Cardiac muscle cell (in vitro differentiated cells and primary cell): ENCODE results near the gene CARHSP1. TPM values are rescaled to one million over a fixed set of nuclear protein-coding genes. Genes with fewer than 3 reads are reported as not detected.
"Not testable (repeated sequence)": the region's sequence is repeated elsewhere in the genome, so short reads cannot be mapped to it uniquely, and the experiment has no call there.

Source experiments
- DNase-seq, 2 donors: peaks; one replicate each; pipeline versions ENCODE4 v3.0.0 to v3.0.0-alpha.2; 2010 to 2017; ENCODE audit warnings: low read depth in 1 of 2, low spot score in 1 of 2
- H3K27ac ChIP-seq: fragments of 200-600 bp; sonication (generic); 2 replicates; pipeline ENCODE4 v1.5.1; 2016
- H3K27me3 ChIP-seq: fragments of 200-600 bp; sonication (generic); 2 replicates; pipeline ENCODE4 v1.6.0; 2016; ENCODE audit warnings: control low read depth
- H3K36me3 ChIP-seq: fragments of 200-600 bp; sonication (generic); 2 replicates; pipeline ENCODE4 v1.5.1; 2016; ENCODE audit warnings: control low read depth
- H3K4me1 ChIP-seq: fragments of 200-600 bp; sonication (generic); 2 replicates; pipeline ENCODE4 v1.8.1; 2017; ENCODE audit warnings: low read depth, mild to moderate bottlenecking, mixed run types
- H3K4me3 ChIP-seq: fragments of 200-600 bp; sonication (generic); 2 replicates; pipeline ENCODE4 v1.5.1; 2016; ENCODE audit warnings: mild to moderate bottlenecking
- H3K9me3 ChIP-seq: fragments of 200-600 bp; sonication (generic); 2 replicates; pipeline ENCODE4 v1.5.1; 2017; ENCODE audit warnings: low read depth, mild to moderate bottlenecking, control low read depth
- CTCF ChIP-seq: IDR thresholded peaks from 2 replicates; pipeline ENCODE4 v1.5.1; 2012; ENCODE audit warnings: low read depth, mild to moderate bottlenecking, low read length
- polyA plus RNA-seq: library from polyadenylated mRNA; unstranded; fragments of >200 nt; fragmentation: Nextera tagmentation; extraction: Ambion mirVana; gene quantifications from 2 replicates; pipeline ENCODE4 v1.2.1, GENCODE V29; 2016
- total RNA-seq: library from RNA; depleted of rRNA; stranded (reverse); fragments of >200 nt; gene quantifications from 2 replicates; pipeline ENCODE4 v1.2.3, GENCODE V29; 2016

The CARHSP1 gene
- total and polyA plus RNA-seq, 2 experiments from 2014 or later: 125 to 165 TPM

DNA sequence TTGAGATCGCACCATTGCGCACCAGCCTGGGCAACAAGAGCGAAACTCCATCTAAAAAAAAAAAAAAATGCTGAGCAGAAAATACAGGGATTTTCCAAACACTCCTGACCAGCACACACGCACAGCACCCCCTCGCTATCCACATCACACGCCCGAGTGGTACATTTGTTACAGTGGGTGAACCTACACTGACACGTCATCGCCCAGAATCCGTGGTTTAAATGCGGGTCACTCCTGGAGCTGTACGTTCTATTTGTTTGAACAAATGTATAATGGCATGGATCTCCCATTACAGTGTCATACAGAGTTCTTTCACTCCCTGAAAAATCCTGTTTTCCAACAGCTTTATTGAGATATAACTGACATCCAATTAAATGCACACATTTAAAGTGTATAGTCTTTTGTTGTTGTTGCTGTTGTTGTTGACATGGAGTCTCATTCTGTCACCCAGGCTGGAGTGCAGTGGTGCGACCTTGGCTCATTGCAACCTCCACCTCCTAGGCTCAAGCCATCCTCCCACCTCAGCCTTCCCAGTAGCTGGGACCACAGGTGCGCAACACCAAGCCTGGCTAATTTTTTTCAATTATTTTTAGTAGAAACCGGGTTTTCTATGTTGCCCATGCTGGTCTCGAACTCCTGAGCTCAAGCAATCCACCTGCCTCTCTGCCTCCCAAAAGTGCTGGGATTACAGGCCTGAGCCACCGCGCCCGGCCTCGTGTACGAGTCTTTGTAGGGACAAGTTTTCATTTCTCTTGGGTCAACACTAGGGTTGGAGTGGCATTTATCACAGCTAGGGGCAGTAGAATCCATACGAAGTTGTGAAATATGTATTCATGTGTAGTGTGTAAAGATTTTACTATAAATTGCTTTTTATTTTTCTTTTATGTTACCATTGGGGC lies 4.4 kb upstream of the CARHSP1 start:
- no peak for DNase-seq
- H3K27ac ChIP-seq: no peak overlapping the region
- peak; percentile 15 for TF ChIP-seq CTCF

DNA sequence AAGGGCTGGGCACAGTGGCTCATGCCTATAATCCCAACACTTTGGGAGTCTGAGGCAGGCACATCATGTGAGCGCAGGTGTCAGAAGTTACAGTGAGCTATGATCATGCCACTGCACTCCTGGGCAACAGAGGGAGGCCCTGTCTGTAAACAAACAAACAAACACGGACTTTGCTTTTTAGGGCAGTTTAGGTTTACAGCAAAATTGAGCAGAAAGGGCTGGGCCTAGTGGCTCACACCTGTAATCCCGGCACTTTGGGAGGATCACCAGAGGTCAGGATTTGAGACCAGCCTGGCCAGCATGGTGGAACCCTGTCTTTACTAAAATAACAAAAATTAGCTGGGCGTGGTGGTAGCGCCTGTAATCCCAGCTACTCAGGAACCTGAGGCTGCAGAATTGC lies 3.3 kb upstream of the CARHSP1 start:
- Histone ChIP-seq H3K4me3 (no peak overlapping the region), H3K4me1 (no peaks in the 10 kb centered on the region), H3K9me3 (no peaks in the 10 kb centered on the region), H3K27me3 (no peaks in the 10 kb centered on the region), H3K36me3 (no peaks in the 10 kb centered on the region), H3K27ac (no peak overlapping the region)
- DNase-seq: no peak
- TF ChIP-seq CTCF: no peak

More for the DNA sequence above, 4.4 kb upstream of the CARHSP1 start:
- H3K36me3 ChIP-seq: no peaks in the 10 kb centered on the region
- H3K9me3 ChIP-seq: no peaks in the 10 kb centered on the region
- H3K27me3 ChIP-seq: no peaks in the 10 kb centered on the region
- H3K4me1 ChIP-seq: no peaks in the 10 kb centered on the region
- H3K4me3 ChIP-seq: no peak overlapping the region

GRCh38 chr16:8869988-8870241 lies 1.1 kb upstream of the CARHSP1 start:
- H3K4me3 ChIP-seq, H3K9me3 ChIP-seq, H3K27me3 ChIP-seq, H3K27ac ChIP-seq, DNase-seq, H3K36me3 ChIP-seq: not testable (repeated sequence)
- peaks cover 13% of the 10 kb centered on the region for H3K4me1 ChIP-seq

GRCh38 chr16:8869212-8869987 lies 594 bp upstream of the CARHSP1 start:
- TF ChIP-seq CTCF: no peak
- Histone ChIP-seq H3K36me3 (no peaks in the 10 kb centered on the region), H3K27ac (no peak overlapping the region), H3K9me3 (no peaks in the 10 kb centered on the region), H3K4me1 (peaks cover 18% of the 10 kb centered on the region), H3K4me3 (peak overlapping the region; percentile 97), H3K27me3 (no peaks in the 10 kb centered on the region)
- DNase-seq: no peak

DNA sequence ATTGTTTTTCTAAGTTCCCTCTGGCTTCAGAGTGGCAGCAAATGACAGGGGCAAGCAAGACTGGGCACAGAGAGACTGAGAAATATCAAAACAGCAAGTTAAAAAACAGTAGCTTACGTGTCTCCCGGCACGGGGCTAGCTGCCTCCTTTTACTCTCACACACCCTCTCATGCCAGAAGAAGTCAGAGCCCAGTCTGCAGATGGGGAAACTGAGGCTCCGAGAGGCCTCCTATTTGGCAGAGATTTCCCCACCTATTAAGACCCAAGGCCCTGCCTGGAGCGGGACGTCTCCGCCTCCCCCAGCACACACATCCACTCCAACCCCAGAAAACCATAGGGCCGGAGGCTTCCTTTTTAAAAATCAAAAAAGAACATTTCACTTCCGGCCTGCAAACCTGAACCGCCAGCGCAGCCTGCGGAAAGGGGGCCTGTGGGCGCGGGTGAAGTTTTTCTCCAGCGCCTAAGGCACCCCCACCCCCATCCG lies 832 bp downstream of the CARHSP1 start:
- H3K9me3 ChIP-seq: no peaks in the 10 kb centered on the region
- no peak for TF ChIP-seq CTCF
- H3K4me1 ChIP-seq: peaks cover 28% of the 10 kb centered on the region
- H3K36me3 ChIP-seq: no peaks in the 10 kb centered on the region
- H3K27me3 ChIP-seq: no peaks in the 10 kb centered on the region
- H3K4me3 ChIP-seq: peak overlapping the region; percentile 97
- peak overlapping the region; percentile 89 for H3K27ac ChIP-seq
- DNase-seq: peak in 1 of 2 donors; percentile 55
